ENCODE results near the gene MYO1H. TPM values are rescaled to one million over a fixed set of nuclear protein-coding genes. Genes with fewer than 3 reads are reported as not detected.

The MYO1H gene
- total RNA-seq, 1 donor from 2014 or later = not detected

GRCh38 chr12:109445191-109445609, 97.5 kb downstream of the MYO1H start:
- intact Hi-C loops (cut with micrococcal nuclease) = no loop called here

- intact Hi-C loops (cut with micrococcal nuclease) = no loop called here
Measured at GRCh38 chr12:109446869-109447268, 99.2 kb downstream of the MYO1H start.

- intact Hi-C loops (cut with micrococcal nuclease) = no loop called here
Measured at GRCh38 chr12:109447482-109447881, 99.8 kb downstream of the MYO1H start.

- intact Hi-C loops (cut with micrococcal nuclease) = no loop called here
Measured at GRCh38 chr12:109448272-109448671, 100.6 kb downstream of the MYO1H start.

GRCh38 chr12:109448707-109449390, 101.1 kb downstream of the MYO1H start:
- intact Hi-C loops (cut with micrococcal nuclease) = no loop called here

- intact Hi-C loops (cut with micrococcal nuclease) = no loop called here
Measured at GRCh38 chr12:109449845-109450532, 102.3 kb downstream of the MYO1H start.

GRCh38 chr12:109450980-109451379, 103.3 kb downstream of the MYO1H start:
- intact Hi-C loops (cut with micrococcal nuclease) = no loop called here

- intact Hi-C loops (cut with micrococcal nuclease) = no loop called here
Measured at GRCh38 chr12:109451400-109451799, 103.7 kb downstream of the MYO1H start.

GRCh38 chr12:109452489-109452888, 104.8 kb downstream of the MYO1H start:
- intact Hi-C loops (cut with micrococcal nuclease) = no loop called here

- intact Hi-C loops (cut with micrococcal nuclease) = no loop called here
Measured at GRCh38 chr12:109455706-109456105, 108.0 kb downstream of the MYO1H start.

GRCh38 chr12:109458086-109458485, 110.4 kb downstream of the MYO1H start:
- intact Hi-C loops (cut with micrococcal nuclease) = no loop called here

- intact Hi-C loops (cut with micrococcal nuclease) = no loop called here
Measured at GRCh38 chr12:109458771-109459208, 111.1 kb downstream of the MYO1H start.

GRCh38 chr12:109459247-109459646, 111.5 kb downstream of the MYO1H start:
- intact Hi-C loops (cut with micrococcal nuclease) = no loop called here

GRCh38 chr12:109460538-109460937, 112.8 kb downstream of the MYO1H start:
- intact Hi-C loops (cut with micrococcal nuclease) = no loop called here

GRCh38 chr12:109461049-109461845, 113.5 kb downstream of the MYO1H start:
- intact Hi-C loops (cut with micrococcal nuclease) = no loop called here

- intact Hi-C loops (cut with micrococcal nuclease) = no loop called here
Measured at GRCh38 chr12:109461846-109462756, 114.4 kb downstream of the MYO1H start.

GRCh38 chr12:109462868-109463692, 115.4 kb downstream of the MYO1H start:
- intact Hi-C loops (cut with micrococcal nuclease) = no loop called here

GRCh38 chr12:109463756-109464155, 116.1 kb downstream of the MYO1H start:
- intact Hi-C loops (cut with micrococcal nuclease) = no loop called here

- intact Hi-C loops (cut with micrococcal nuclease) = no loop called here
Measured at GRCh38 chr12:109464642-109465351, 117.1 kb downstream of the MYO1H start.
